GM21786 (cell line): Measurements from ENCODE around the gene C4B.

Source experiments
- ATAC-seq: cut with Tn5 transposase; IDR thresholded peaks from one replicate; pipeline ENCODE4 v1.9.1; 2021; ENCODE audit not compliant: unreplicated experiment

Gene C4B

GRCh38 chr6:32081168-32081990 is 66.8 kb downstream of the C4B start:
- ATAC-seq: no peak

GRCh38 chr6:32082478-32082877 is 67.9 kb downstream of the C4B start:
- no peak for ATAC-seq

DNA sequence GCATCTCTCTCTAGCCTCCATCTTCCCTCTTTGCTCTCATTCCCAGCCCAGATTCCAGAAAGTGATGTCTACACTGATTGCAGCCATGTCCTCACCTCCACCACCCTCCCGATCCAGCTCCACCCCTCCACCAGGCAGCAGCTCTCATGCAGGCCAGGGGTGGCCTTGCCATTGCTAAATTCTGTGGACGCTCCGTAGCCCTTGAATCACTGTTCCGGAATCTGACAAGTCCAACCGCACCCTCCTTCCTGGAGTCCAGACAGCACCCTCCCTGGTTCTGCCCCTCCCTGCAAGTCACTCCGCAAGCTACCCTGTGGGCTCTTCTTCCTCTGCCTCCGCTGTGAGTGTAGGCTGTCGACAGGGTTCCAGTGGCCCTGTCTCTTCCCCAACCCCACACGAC is 68.3 kb downstream of the C4B start:
- no peak for ATAC-seq

- ATAC-seq: no peak
Observed at GRCh38 chr6:32083812-32084768, 69.5 kb downstream of the C4B start.

DNA sequence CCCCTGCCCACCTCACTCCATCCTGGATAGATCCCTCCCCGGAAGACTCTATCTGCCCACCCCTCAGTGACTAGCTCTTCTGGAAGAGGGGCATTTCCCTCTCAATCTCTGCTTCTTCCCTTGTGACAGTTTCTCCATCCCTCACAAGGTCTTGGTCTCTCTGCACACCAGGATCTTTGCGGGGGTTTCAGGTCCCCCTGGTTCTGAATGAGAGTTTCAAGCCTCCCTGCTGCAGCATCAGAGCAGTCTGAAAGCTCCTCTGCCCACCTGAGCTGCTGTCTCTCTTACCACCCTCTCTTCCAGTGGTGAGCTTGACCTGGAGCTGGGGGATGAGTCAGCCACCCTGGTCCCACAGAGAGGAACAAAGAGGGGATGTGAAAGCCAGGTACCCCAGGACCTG is 70.2 kb downstream of the C4B start:
- ATAC-seq: no peak
